OCI-LY7 (cell line): ENCODE measurements around the gene PDE10A. TPM values are rescaled to one million over a fixed set of nuclear protein-coding genes. Genes with fewer than 3 reads are reported as not detected.

Experiments
- BruUV-seq: library from RNA; stranded (reverse); fragments of 400-500 nt; replicated peaks from 2 replicates; lab custom pipeline; 2021; lab: Mats Ljungman, UMichigan
- CTCF ChIA-PET: fragments of 300-600 bp; sonication (Branson Sonifier 250); formaldehyde crosslinking; loops from one replicate; lab custom pipeline; 2022; ENCODE audit warnings: antibody characterized with exemption; ENCODE audit not compliant: unreplicated experiment; lab: Charles Lee
- POLR2A ChIA-PET: fragments of 300-600 bp; sonication (Branson Sonifier 250); formaldehyde crosslinking; loops from one replicate; lab custom pipeline; 2022; ENCODE audit warnings: antibody characterized with exemption; lab: Charles Lee
- DNase-seq: peaks from one replicate; pipeline ENCODE4 v3.0.0-alpha.2; 2015; ENCODE audit warnings: low spot score
- H2AFZ ChIP-seq: fragments of 200-600 bp; sonication (generic), shearing (Covaris generic); 2 replicates; pipeline ENCODE4 v1.6.1; 2014; ENCODE audit warnings: mild to moderate bottlenecking, antibody characterized with exemption, low read length, moderate library complexity
- H3K27ac ChIP-seq: fragments of 200-600 bp; sonication (generic); 2 replicates; pipeline ENCODE4 v1.5.1; 2014; ENCODE audit warnings: mixed run types, low read depth, mild to moderate bottlenecking, moderate library complexity, low read length, inconsistent platforms; ENCODE audit not compliant: poor library complexity, severe bottlenecking
- H3K36me3 ChIP-seq: fragments of 200-600 bp; sonication (generic); 2 replicates; pipeline ENCODE4 v1.6.1; 2014; ENCODE audit warnings: mild to moderate bottlenecking, antibody characterized with exemption, low read length, moderate library complexity, mixed read lengths; ENCODE audit not compliant: insufficient read depth
- H3K4me1 ChIP-seq: fragments of 200-600 bp; sonication (generic); 2 replicates; pipeline ENCODE4 v1.5.1; 2014; ENCODE audit warnings: mild to moderate bottlenecking, low read length; ENCODE audit not compliant: insufficient read depth, poor library complexity, severe bottlenecking
- H3K4me2 ChIP-seq: fragments of 200-600 bp; sonication (generic); 2 replicates; pipeline ENCODE4 v1.6.1; 2014; ENCODE audit warnings: mild to moderate bottlenecking, low read length
- H3K4me3 ChIP-seq: fragments of 200-600 bp; sonication (generic); 2 replicates; pipeline ENCODE4 v1.5.1; 2014; ENCODE audit warnings: mild to moderate bottlenecking, low read depth, low read length; ENCODE audit not compliant: poor library complexity, severe bottlenecking
- H3K79me2 ChIP-seq: fragments of 200-600 bp; sonication (generic); 2 replicates; pipeline ENCODE4 v1.6.1; 2016; ENCODE audit warnings: low read depth, mild to moderate bottlenecking, low read length, moderate library complexity, mixed read lengths; ENCODE audit not compliant: insufficient read depth
- H3K9me2 ChIP-seq: fragments of 200-600 bp; sonication (generic); 2 replicates; pipeline ENCODE4 v1.6.1; 2016; ENCODE audit warnings: mild to moderate bottlenecking, low read length, mixed read lengths; ENCODE audit not compliant: insufficient read depth
- H3K9me3 ChIP-seq: fragments of 200-600 bp; sonication (generic); 2 replicates; pipeline ENCODE4 v1.6.1; 2014; ENCODE audit warnings: mild to moderate bottlenecking, mixed run types, low read length, mixed read lengths
- H4K20me1 ChIP-seq: fragments of 200-600 bp; sonication (generic); 2 replicates; pipeline ENCODE4 v1.6.1; 2014; ENCODE audit warnings: mild to moderate bottlenecking, antibody characterized with exemption, low read length, moderate library complexity, mixed read lengths; ENCODE audit not compliant: insufficient read depth
- EZH2phosphoT487 ChIP-seq: fragments of 200-600 bp; sonication (generic); IDR thresholded peaks from 2 replicates; pipeline ENCODE4 v1.6.1; 2018; ENCODE audit warnings: low read depth, borderline replicate concordance, mild to moderate bottlenecking, mixed run types, antibody characterized with exemption, low read length, moderate library complexity, mixed read lengths
- intact Hi-C: fragments of 100-400 bp; cut with micrococcal nuclease; formaldehyde crosslinking; loops from one replicate; pipeline ENCODE4 v1.10.0; 2022; ENCODE audit not compliant: unreplicated experiment
- small RNA-seq: library from RNA; depleted of rRNA; stranded (forward); fragments of <200 nt; gene quantifications from one replicate; pipeline ENCODE3, GENCODE V24; 2014
- total RNA-seq, 2 experiments: library from RNA; depleted of rRNA in 1 of 2; stranded (reverse); fragments of >200 nt in 1 of 2; shearing (Covaris generic) in 1 of 2; gene quantifications; 2 replicates each; pipeline ENCODE4 v1.2.3, GENCODE V29; 2014 to 2022
- TF ChIP-seq, protein P1 (sequence below): fragments of 200-600 bp; sonication (generic); conservative IDR thresholded peaks from 2 replicates; pipeline ENCODE4 v1.5.1; 2014; ENCODE audit warnings: mild to moderate bottlenecking, antibody characterized with exemption, low read length, moderate library complexity, mixed read lengths

Gene PDE10A
- total RNA-seq, 2 experiments from 2014 or later = not detected

DNA sequence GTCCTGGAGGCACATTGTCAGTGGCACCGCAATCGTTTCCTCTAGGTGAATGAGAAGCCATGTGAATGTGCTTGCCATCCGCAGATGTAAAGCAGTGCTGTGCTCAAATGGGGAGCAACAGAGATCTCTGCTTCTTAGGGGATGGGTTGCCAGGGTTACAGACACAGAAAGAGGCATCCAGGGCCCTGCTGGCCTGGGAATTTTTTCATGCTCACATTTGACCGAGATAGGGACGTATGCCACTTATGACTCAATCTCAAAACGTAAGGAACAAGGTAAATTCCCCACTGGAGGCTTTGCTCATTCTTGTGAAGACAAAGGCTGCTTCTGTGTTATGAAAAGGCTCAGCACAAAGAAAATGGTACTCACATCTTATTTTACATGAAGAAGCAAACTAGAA, 364.6 kb downstream of the PDE10A start:
- TF ChIP-seq, protein P1, sequence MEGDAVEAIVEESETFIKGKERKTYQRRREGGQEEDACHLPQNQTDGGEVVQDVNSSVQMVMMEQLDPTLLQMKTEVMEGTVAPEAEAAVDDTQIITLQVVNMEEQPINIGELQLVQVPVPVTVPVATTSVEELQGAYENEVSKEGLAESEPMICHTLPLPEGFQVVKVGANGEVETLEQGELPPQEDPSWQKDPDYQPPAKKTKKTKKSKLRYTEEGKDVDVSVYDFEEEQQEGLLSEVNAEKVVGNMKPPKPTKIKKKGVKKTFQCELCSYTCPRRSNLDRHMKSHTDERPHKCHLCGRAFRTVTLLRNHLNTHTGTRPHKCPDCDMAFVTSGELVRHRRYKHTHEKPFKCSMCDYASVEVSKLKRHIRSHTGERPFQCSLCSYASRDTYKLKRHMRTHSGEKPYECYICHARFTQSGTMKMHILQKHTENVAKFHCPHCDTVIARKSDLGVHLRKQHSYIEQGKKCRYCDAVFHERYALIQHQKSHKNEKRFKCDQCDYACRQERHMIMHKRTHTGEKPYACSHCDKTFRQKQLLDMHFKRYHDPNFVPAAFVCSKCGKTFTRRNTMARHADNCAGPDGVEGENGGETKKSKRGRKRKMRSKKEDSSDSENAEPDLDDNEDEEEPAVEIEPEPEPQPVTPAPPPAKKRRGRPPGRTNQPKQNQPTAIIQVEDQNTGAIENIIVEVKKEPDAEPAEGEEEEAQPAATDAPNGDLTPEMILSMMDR = no peak
- TF ChIP-seq EZH2phosphoT487 = no peak
- no TSS peak for BruUV-seq
- DNase-seq = no peak
- Histone ChIP-seq H3K4me2 (no peak overlapping the region), H3K9me3 (no peaks in the 10 kb centered on the region), H3K27ac (no peak overlapping the region), H3K9me2 (no peaks in the 10 kb centered on the region), H4K20me1 (no peaks in the 10 kb centered on the region), H3K36me3 (no peaks in the 10 kb centered on the region), H3K79me2 (no peaks in the 10 kb centered on the region), H2AFZ (no peak overlapping the region), H3K4me3 (no peak overlapping the region), H3K4me1 (no peaks in the 10 kb centered on the region)
- ChIA-PET CTCF (no interaction called here), POLR2A (no interaction called here)
- intact Hi-C loops = no loop called here

- no peak for DNase-seq
- no peaks in the 10 kb centered on the region for H3K79me2 ChIP-seq
- no peaks in the 10 kb centered on the region for H3K9me3 ChIP-seq
- intact Hi-C loops = no loop called here
- TF ChIP-seq, protein P1 = no peak
- TF ChIP-seq EZH2phosphoT487 = no peak
- no peak overlapping the region for H3K4me3 ChIP-seq
- H3K4me1 ChIP-seq = no peaks in the 10 kb centered on the region
- POLR2A ChIA-PET = no interaction called here
- H2AFZ ChIP-seq = no peak overlapping the region
- CTCF ChIA-PET = no interaction called here
- H4K20me1 ChIP-seq = no peaks in the 10 kb centered on the region
- H3K9me2 ChIP-seq = no peaks in the 10 kb centered on the region
- no peak overlapping the region for H3K4me2 ChIP-seq
- no peaks in the 10 kb centered on the region for H3K36me3 ChIP-seq
- BruUV-seq = no TSS peak
- no peak overlapping the region for H3K27ac ChIP-seq
Observed at GRCh38 chr6:165292657-165293056, 370.4 kb downstream of the PDE10A start.

Small RNAs within 50 kb of the gene (small RNA-seq; reads per million reads assigned to genes)
- gene RNA5SP226 = 9.3 reads per million, percentile 95 among the genes with 10 or more reads in this experiment
